ENCODE data around the gene PRKG1. TPM values are rescaled to one million over a fixed set of nuclear protein-coding genes. Genes with fewer than 3 reads are reported as not detected.
A peak's percentile ranks its signal among the peaks of the same experiment; 100 is the strongest.
"Not testable (repeated sequence)": the region's sequence is repeated elsewhere in the genome, so short reads cannot be mapped to it uniquely, and the experiment has no call there.

The PRKG1 gene
- total RNA-seq, 1 experiment from 2014 or later = 1.0 TPM

DNA sequence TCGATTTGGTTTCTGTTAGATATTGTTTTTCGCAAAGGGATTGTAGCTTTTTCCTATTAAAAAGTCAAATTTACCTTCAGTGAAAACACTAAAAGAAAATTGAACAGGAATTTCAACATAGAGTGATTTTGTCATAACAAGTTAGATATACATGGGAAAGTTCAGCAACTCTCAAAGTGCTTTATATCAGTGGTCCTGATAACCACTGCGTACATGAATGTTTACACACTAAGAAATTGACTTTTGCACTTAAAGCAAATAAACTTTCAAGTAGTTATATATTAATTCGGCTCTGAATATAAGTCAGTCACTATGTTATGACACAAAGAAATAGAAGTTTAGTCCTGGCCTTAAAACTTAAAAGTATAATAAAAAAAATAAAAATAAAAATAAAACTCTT is 1138.5 kb downstream of the PRKG1 start:
- no peak for DNase-seq (ENCODE audit: extremely low read depth, low read depth)

- DNase-seq (ENCODE audit: extremely low read depth, low read depth) = no peak
These were observed 1139.0 kb downstream of the PRKG1 start for GRCh38 chr10:52213321-52213752.

DNA sequence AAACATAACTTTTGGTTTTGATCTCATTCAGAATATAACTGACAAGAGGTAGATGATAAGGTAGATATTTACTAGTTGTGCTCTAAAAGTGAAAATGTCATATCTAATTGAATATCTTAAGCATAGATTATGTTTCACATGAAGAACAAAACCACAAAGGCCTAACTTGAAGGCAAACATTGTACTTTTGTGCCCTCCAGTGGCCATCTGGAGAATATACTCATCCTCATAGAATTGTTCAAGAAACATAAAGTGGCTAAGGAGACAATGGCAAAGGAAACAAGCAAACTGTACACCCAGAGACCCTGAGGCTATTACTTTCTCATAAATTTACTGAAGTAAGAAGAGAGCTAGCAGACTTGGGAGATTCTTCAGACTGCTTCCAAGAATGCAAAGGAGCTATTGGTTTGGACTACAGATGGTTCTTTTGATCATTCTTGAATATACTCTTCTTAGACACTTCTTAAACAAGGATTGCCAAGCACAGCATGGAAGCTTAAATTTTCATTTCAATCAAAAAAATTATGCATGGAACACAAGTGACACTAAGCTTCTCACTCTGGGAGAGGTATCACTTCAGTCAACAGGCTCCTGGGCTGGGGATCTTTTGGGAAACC is 1141.6 kb downstream of the PRKG1 start:
- DNase-seq (ENCODE audit: extremely low read depth, low read depth) = peak; percentile 60

DNA sequence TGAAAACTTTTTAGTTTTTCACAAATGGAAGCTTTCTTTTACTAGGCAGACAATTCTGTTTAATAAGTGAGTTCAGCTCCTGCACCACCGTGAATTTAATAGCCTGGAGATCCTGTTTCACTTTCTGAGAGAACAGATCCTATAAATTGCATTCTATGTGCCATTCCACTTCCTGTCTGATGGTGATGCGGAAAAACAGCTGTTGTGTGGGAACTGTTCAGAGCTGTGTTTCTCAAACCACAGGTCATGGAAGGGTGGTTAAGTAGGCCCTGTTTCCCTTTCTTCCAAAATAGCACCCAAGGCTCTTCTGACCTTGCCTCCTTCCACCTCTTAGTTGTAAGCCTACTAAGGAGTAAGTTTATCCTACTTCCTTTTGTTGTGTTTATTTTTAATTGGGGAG is 1142.6 kb downstream of the PRKG1 start:
- DNase-seq (ENCODE audit: extremely low read depth, low read depth) = no peak

- no peak for DNase-seq (ENCODE audit: extremely low read depth, low read depth)
These were observed 1143.2 kb downstream of the PRKG1 start for GRCh38 chr10:52217531-52217930.

GRCh38 chr10:52220947-52221346 is 1146.7 kb downstream of the PRKG1 start:
- no peak for DNase-seq (ENCODE audit: extremely low read depth, low read depth)

GRCh38 chr10:52221923-52222322 is 1147.6 kb downstream of the PRKG1 start:
- no peak for DNase-seq (ENCODE audit: extremely low read depth, low read depth)

DNA sequence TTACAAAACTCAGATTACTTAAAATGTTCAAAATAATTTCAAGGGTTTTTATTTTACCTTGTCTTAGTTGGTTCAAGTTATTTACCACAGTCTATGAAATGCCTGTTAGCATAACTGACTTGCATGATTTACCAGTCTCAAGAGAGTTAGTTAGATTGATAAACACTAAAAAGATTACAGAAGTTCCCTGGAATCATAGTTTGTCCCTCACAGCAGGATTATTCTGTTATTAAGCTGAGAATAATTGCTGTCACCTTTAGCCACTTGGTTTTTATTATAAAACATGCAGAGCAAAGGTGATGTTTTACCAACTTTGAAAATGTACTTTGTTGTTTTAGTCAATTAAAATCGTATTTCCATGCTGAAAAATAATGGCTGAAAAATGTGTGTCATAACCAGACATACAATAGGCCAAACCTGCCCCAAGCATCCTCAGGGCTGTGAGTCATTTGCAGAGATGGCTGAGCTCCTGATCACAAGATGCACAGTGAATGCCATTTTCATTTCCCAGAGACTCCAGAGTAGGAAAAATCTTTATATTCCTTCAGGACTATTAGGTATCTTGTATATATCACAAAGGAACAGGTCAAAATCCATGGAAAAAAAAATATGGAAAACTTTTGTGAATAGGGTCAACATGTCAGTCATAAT is 1152.0 kb downstream of the PRKG1 start:
- DNase-seq (ENCODE audit: extremely low read depth, low read depth) = no peak

DNA sequence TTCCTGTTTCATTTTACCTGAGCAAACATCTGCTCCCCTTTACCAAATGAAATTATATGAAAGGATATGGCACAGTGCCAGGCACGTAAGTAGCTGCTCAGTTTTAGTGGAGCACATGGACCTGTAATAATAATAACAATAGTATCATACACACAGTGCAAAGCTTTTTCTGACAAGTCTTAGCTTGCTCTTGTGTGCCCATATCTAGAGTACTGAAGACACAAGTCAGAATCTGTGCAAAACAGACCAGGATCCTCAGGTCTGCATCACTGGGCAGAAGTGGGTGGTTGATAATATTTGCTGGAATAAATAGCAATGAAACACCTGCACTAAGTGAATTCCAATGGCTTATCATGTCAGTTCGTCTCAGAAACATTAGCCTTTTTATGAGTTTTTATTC is 1154.3 kb downstream of the PRKG1 start:
- DNase-seq (ENCODE audit: extremely low read depth, low read depth) = no peak

- DNase-seq (ENCODE audit: extremely low read depth, low read depth) = no peak
These were observed 1155.1 kb downstream of the PRKG1 start for GRCh38 chr10:52229291-52229931.

DNA sequence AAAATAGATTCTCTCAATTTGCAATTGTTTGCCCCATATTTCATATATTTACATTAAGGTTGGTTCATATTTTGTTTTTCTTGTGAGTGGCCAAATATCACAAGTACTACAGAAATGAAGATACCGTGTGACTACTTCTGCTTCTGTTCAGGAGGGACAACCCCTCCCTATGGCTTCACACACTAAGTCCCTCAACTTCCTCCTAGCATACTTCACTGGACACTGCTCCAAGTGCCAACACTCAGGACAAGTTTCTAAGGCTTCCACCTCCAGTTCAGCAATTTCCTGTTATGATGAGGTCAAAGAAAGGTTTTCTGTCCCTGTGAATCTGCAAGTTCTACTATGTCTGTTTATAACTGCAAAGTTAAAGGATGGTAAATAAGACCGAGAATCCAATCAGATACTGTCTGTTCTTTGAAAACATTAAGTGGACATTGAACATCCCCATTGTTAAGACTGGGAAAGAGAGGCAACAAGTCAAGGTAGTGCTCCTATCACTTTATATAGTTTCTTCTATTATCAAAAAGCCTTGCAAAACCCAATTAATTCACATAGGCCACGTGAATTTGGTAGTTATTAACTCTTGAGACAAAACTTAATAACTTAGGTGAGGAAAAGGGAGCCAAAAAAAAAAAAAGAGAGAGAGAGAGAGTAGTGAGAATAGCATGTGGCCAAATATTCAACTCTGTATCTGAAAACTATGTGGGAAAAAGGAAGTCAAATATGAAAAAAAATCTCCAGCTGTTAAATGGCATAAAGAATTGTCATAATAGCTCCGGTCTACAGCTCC is 1158.5 kb downstream of the PRKG1 start:
- no peak for DNase-seq (ENCODE audit: extremely low read depth, low read depth)

GRCh38 chr10:52233351-52233991 is 1159.2 kb downstream of the PRKG1 start:
- DNase-seq (ENCODE audit: extremely low read depth, low read depth) = not testable (repeated sequence)

GRCh38 chr10:52239771-52240170 is 1165.5 kb downstream of the PRKG1 start:
- DNase-seq (ENCODE audit: extremely low read depth, low read depth) = no peak

- DNase-seq (ENCODE audit: extremely low read depth, low read depth) = no peak
These were observed 1171.3 kb downstream of the PRKG1 start for GRCh38 chr10:52245547-52245946.

DNA sequence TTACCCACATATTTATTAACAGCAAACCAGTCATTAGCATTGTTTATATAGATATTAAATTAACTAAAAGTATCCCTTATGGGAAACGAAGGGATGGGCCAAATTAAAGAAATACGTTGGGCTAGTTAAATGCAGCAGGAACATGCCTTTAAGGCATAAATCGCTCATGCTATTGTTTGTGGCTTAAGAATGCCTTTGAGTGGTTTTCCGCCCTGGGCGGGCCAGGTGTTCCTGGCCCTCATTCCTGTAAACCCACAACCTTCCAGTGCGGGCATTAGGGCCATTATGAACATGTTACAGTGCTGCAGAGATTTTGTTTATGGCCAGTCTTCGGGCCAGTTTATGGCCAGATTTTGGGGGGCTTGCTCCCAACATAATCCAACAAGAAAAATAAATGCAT is 1173.6 kb downstream of the PRKG1 start:
- not testable (repeated sequence) for DNase-seq (ENCODE audit: extremely low read depth, low read depth)

- no peak for DNase-seq (ENCODE audit: extremely low read depth, low read depth)
These were observed 1174.5 kb downstream of the PRKG1 start for GRCh38 chr10:52248697-52249306.

DNA sequence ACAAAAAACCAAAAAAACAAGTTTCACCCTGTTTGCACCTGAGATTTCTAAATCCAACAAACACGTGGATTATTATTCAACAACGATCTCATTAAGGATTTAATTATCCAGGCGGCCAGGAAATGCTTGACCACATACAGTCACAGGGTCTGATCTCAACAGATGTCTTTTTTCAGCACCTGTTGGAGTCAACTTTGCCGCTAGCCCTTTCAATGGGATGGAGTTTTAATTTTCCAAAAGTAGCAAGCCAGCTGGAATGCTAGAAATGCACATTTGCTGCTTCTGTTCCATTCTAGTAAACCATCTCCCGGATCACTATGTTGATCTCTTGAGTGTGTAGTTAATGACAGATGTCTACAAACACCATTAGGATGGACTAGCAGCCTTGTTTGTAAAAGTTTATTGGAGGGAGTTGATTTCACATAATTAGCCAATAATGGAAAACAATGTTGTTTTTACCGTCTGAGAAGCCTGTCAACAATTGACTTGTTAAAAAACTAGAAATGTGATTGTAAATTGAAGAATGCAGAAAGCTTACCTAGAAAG is 1175.6 kb downstream of the PRKG1 start:
- DNase-seq (ENCODE audit: extremely low read depth, low read depth) = no peak

DNA sequence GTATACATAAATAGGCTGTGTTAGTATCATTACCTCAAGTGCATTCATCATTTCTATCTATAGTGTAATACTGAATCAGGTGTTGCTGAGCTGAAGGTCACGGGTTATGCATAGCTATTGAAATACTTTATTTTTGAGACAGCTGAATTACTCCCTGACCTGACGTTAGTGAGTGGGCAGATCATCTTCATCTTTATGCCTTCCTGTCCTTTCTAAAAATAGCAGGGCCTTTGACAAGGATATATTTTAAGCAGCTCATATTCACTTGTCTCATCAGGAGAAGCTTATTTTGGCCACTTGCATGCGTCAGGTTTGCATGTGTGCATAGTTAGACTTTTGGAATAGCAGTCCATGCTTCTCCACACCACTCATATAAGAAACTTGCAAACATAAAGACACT is 1176.2 kb downstream of the PRKG1 start:
- DNase-seq (ENCODE audit: extremely low read depth, low read depth) = no peak

DNA sequence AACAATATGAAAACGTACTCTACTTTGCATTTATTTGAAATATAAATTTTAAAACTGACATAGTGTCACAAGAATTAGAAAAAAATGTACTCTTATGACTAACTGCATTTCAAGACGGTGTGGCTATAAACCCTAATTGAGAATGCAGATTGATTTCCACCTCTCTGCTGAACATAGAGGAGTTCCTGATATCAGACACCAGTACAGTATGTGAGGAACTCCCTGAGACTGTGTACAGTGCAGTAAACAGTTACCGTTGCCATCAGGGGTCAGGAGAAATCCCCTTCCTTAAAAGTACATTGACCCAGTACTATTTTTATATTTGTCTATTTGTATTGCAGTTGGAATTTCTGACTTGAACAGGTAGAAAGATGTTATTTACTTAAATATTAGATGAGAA is 1178.0 kb downstream of the PRKG1 start:
- no peak for DNase-seq (ENCODE audit: extremely low read depth, low read depth)

Data from NCI-H460 (cell line).